HL-60 (cell line): ENCODE results near the gene SULT1A4.
"Not testable (repeated sequence)": the region's sequence is repeated elsewhere in the genome, so short reads cannot be mapped to it uniquely, and the experiment has no call there.

Experiments
- POLR2AphosphoS5 ChIP-seq: IDR thresholded peaks from 2 replicates; pipeline ENCODE4 v1.6.1; 2012; ENCODE audit warnings: low read depth
- TF ChIP-seq, protein P1 (sequence below): IDR thresholded peaks from one replicate; pipeline ENCODE4 v1.5.1; 2011; ENCODE audit warnings: low read length, control low read depth, inconsistent platforms; ENCODE audit not compliant: insufficient read depth

DNA sequence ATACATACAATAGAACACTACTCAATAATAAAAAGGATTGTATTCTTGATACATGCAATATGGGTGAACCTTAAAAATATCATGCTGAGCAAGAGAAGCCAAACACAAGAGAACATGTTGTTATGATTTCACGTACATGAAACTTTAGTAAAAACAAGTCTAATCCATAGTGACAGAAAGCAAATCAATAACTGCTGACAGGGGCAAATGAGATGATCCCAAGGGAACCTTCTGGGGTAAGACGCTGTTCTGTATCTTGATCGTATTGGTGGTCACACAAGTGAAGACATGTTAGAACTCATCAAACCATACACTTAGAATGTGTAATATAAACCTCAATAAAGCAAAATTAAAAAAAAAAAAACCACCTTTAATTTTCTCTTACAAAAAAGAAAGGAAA, 34.3 kb upstream of the SULT1A4 start:
- TF ChIP-seq, protein P1, sequence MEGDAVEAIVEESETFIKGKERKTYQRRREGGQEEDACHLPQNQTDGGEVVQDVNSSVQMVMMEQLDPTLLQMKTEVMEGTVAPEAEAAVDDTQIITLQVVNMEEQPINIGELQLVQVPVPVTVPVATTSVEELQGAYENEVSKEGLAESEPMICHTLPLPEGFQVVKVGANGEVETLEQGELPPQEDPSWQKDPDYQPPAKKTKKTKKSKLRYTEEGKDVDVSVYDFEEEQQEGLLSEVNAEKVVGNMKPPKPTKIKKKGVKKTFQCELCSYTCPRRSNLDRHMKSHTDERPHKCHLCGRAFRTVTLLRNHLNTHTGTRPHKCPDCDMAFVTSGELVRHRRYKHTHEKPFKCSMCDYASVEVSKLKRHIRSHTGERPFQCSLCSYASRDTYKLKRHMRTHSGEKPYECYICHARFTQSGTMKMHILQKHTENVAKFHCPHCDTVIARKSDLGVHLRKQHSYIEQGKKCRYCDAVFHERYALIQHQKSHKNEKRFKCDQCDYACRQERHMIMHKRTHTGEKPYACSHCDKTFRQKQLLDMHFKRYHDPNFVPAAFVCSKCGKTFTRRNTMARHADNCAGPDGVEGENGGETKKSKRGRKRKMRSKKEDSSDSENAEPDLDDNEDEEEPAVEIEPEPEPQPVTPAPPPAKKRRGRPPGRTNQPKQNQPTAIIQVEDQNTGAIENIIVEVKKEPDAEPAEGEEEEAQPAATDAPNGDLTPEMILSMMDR = not testable (repeated sequence)
- not testable (repeated sequence) for TF ChIP-seq POLR2AphosphoS5
